ENCODE measurements around the gene GCNT2.
"Not testable (repeated sequence)": the region's sequence is repeated elsewhere in the genome, so short reads cannot be mapped to it uniquely, and the experiment has no call there.

The GCNT2 gene

DNA sequence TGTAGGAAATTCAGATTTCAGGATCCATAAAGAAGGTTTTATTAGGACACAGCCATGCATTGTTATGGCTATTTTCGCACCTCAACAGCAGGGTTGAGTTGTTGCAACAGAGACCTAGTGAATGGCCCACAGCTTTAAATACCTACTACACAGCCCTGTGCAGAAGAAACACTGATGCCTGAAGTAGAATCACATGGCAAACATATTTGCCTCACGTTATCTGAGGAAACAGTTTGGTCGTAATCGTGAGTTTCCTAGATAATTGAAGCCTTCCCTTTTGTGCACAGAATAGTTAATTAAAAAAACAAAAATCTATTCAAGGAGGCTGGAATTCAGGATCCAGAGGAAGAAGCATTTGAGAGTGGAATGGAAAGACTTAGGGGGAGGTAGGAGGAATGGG is 55.1 kb downstream of the GCNT2 start:
- no peak for TF ChIP-seq CTCF (IDR thresholded peaks at IDR 0.05; ENCODE audit: low read depth, low read length)

DNA sequence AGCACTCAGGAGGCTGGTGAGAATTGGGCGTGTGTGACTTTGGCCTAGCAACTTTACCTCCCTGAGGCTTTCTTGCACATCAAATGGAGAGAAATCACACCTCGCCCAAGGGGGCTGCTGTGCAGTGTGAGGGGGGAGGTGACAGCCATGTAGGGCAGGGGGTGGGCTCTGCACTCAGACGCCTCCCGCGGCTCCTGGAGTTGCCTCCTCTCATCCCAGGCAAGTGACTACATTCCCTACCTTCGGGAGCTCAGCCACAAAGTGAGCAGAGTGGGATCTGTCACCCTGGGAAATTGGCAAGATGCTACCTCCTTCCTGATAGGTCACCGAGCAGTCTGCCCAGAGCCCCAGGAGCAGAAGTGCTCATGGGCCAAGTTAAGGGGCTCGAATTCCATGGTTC is 56.0 kb downstream of the GCNT2 start:
- TF ChIP-seq CTCF (IDR thresholded peaks at IDR 0.05; ENCODE audit: low read depth, low read length) = no peak
- H3K4me1 ChIP-seq = no peaks in the 10 kb centered on the region
- H3K36me3 ChIP-seq = no peaks in the 10 kb centered on the region
- H3K27me3 ChIP-seq = no peaks in the 10 kb centered on the region
- DNase-seq = no peak
- no peak overlapping the region for H3K4me3 ChIP-seq (ENCODE audit: low read depth, low read length)
- H3K9me3 ChIP-seq = no peaks in the 10 kb centered on the region

More for the DNA sequence above, 55.1 kb downstream of the GCNT2 start:
- no peaks in the 10 kb centered on the region for H3K27me3 ChIP-seq
- no peak for DNase-seq
- no peaks in the 10 kb centered on the region for H3K4me1 ChIP-seq
- H3K4me3 ChIP-seq (ENCODE audit: low read depth, low read length) = no peak overlapping the region
- H3K9me3 ChIP-seq = no peaks in the 10 kb centered on the region
- no peaks in the 10 kb centered on the region for H3K36me3 ChIP-seq

DNA sequence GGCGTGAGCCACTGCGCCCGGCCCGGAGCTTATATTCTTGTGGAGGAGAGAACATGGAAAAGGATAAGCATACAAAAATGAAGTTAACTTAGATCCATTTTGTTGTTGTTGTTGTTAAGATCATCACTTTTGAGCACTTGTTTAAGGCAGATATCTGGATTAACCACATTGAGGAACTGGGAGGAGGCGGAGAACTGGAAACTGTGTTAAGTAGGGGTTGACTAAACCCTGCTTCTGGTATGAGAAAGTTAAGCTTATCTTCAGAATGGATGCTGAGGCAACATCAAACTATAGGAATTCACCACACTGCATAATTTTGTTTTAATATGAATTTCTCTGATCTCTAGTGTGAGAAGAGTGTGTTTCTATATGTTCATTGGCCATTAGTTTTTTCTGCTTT is 57.6 kb downstream of the GCNT2 start:
- Histone ChIP-seq H3K4me1 (no peaks in the 10 kb centered on the region), H3K36me3 (no peaks in the 10 kb centered on the region), H3K27me3 (no peaks in the 10 kb centered on the region), H3K4me3 (ENCODE audit: low read depth, low read length) (no peak overlapping the region), H3K9me3 (no peaks in the 10 kb centered on the region)
- TF ChIP-seq CTCF (IDR thresholded peaks at IDR 0.05; ENCODE audit: low read depth, low read length) = no peak
- DNase-seq = no peak

GRCh38 chr6:10579803-10580202 is 58.7 kb downstream of the GCNT2 start:
- no peak for TF ChIP-seq CTCF (IDR thresholded peaks at IDR 0.05; ENCODE audit: low read depth, low read length)
- Histone ChIP-seq H3K27me3 (no peaks in the 10 kb centered on the region), H3K36me3 (no peaks in the 10 kb centered on the region), H3K9me3 (no peaks in the 10 kb centered on the region), H3K4me3 (ENCODE audit: low read depth, low read length) (no peak overlapping the region), H3K4me1 (no peaks in the 10 kb centered on the region)
- DNase-seq = no peak

DNA sequence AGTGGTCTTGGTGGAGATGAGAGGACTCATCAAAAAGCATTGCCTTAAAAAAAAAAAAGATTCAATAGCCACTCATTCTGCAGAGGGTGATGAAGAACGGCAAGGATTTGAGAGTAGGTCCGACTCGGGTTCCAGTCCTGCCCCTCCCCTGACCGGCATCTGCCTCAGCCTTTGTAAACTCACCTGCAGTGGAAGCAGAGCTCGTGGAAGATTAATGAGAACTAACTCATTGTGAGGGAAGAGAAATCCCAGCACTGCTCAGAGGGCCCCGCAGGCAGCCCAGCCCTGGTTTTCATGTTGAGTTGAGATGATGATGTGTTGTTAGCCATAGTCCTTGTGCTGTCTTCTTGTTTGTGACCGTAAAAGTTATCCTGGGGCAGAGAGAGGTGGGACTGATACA is 59.4 kb downstream of the GCNT2 start:
- no peaks in the 10 kb centered on the region for H3K4me1 ChIP-seq
- no peaks in the 10 kb centered on the region for H3K27me3 ChIP-seq
- no peak overlapping the region for H3K4me3 ChIP-seq (ENCODE audit: low read depth, low read length)
- DNase-seq = no peak
- no peaks in the 10 kb centered on the region for H3K9me3 ChIP-seq
- TF ChIP-seq CTCF (IDR thresholded peaks at IDR 0.05; ENCODE audit: low read depth, low read length) = no peak
- H3K36me3 ChIP-seq = no peaks in the 10 kb centered on the region

DNA sequence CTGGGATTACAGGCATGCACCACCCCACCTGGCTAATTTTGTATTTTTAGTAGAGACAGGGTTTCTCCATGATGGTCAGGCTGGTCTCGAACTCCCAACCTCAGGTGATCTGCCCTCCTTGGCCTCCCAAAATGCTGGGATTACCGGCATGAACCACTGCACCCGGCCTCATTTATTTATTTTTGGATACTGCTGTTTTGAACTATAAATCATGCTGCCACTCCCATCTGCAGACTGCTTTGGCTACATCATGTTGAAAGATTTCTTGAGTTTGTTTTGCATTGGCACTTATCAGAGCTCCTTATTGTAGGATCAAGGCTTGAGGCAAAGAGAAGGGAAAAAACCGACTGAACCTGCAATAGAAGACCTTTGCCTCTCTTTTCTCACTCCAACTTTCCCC is 60.3 kb downstream of the GCNT2 start:
- H3K36me3 ChIP-seq; H3K27me3 ChIP-seq; H3K9me3 ChIP-seq; H3K4me1 ChIP-seq; DNase-seq; H3K4me3 ChIP-seq (ENCODE audit: low read depth, low read length): not testable (repeated sequence)
